ENCODE results near the gene STK32B. TPM values are rescaled to one million over a fixed set of nuclear protein-coding genes. Genes with fewer than 3 reads are reported as not detected.

The STK32B gene
- total RNA-seq, 1 donor from 2014 or later = 0.94 TPM

- DNase-seq (ENCODE audit: low spot score) = no peak
Observed at GRCh38 chr4:5124876-5125275, 73.6 kb downstream of the STK32B start.

- no peak for DNase-seq (ENCODE audit: low spot score)
Observed at GRCh38 chr4:5125321-5125720, 74.0 kb downstream of the STK32B start.

- DNase-seq (ENCODE audit: low spot score) = no peak
Observed at GRCh38 chr4:5126231-5126630, 75.0 kb downstream of the STK32B start.

- no peak for DNase-seq (ENCODE audit: low spot score)
Observed at GRCh38 chr4:5126857-5127256, 75.6 kb downstream of the STK32B start.

- DNase-seq (ENCODE audit: low spot score) = no peak
Observed at GRCh38 chr4:5127556-5127955, 76.3 kb downstream of the STK32B start.

- no peak for DNase-seq (ENCODE audit: low spot score)
Observed at GRCh38 chr4:5128569-5128968, 77.3 kb downstream of the STK32B start.

- DNase-seq (ENCODE audit: low spot score) = no peak
Observed at GRCh38 chr4:5133201-5133600, 81.9 kb downstream of the STK32B start.

- DNase-seq (ENCODE audit: low spot score) = no peak
Observed at GRCh38 chr4:5133933-5134594, 82.8 kb downstream of the STK32B start.

- DNase-seq (ENCODE audit: low spot score) = no peak
Observed at GRCh38 chr4:5134620-5135019, 83.3 kb downstream of the STK32B start.

GRCh38 chr4:5137226-5137625 lies 85.9 kb downstream of the STK32B start:
- no peak for DNase-seq (ENCODE audit: low spot score)

- DNase-seq (ENCODE audit: low spot score) = no peak
Observed at GRCh38 chr4:5137927-5138326, 86.6 kb downstream of the STK32B start.

GRCh38 chr4:5138389-5138788 lies 87.1 kb downstream of the STK32B start:
- no peak for DNase-seq (ENCODE audit: low spot score)

GRCh38 chr4:5139141-5139540 lies 87.9 kb downstream of the STK32B start:
- no peak for DNase-seq (ENCODE audit: low spot score)

GRCh38 chr4:5141802-5142201 lies 90.5 kb downstream of the STK32B start:
- peak; percentile 2 for DNase-seq (ENCODE audit: low spot score)

- DNase-seq (ENCODE audit: low spot score) = peak; percentile 44
Observed at GRCh38 chr4:5142726-5143125, 91.4 kb downstream of the STK32B start.

GRCh38 chr4:5143306-5143861 lies 92.1 kb downstream of the STK32B start:
- peak; percentile 23 for DNase-seq (ENCODE audit: low spot score)

- DNase-seq (ENCODE audit: low spot score) = peak; percentile 34
Observed at GRCh38 chr4:5143940-5144339, 92.7 kb downstream of the STK32B start.

- DNase-seq (ENCODE audit: low spot score) = no peak
Observed at GRCh38 chr4:5144384-5144783, 93.1 kb downstream of the STK32B start.

- no peak for DNase-seq (ENCODE audit: low spot score)
Observed at GRCh38 chr4:5146248-5146647, 95.0 kb downstream of the STK32B start.

GRCh38 chr4:5152521-5152920 lies 101.2 kb downstream of the STK32B start:
- DNase-seq (ENCODE audit: low spot score) = no peak

- no peak for DNase-seq (ENCODE audit: low spot score)
Observed at GRCh38 chr4:5156682-5157081, 105.4 kb downstream of the STK32B start.

- DNase-seq (ENCODE audit: low spot score) = no peak
Observed at GRCh38 chr4:5157791-5158770, 106.8 kb downstream of the STK32B start.

- no peak for DNase-seq (ENCODE audit: low spot score)
Observed at GRCh38 chr4:5158825-5159224, 107.5 kb downstream of the STK32B start.

Data from ureter (tissue), 1 donor.